GM19467 (cell line): ENCODE results near the gene RASSF3.
A peak's percentile ranks its signal among the peaks of the same experiment; 100 is the strongest.
"Not testable (repeated sequence)": the region's sequence is repeated elsewhere in the genome, so short reads cannot be mapped to it uniquely, and the experiment has no call there.

Experiments
- ATAC-seq: cut with Tn5 transposase; IDR thresholded peaks from one replicate; pipeline ENCODE4 v1.9.1; 2021; ENCODE audit warnings: mild to moderate bottlenecking, moderate library complexity; ENCODE audit not compliant: unreplicated experiment

Gene RASSF3

GRCh38 chr12:64610079-64610659, at the start of gene RASSF3:
TSS of gene RASSF3 (plus strand) at chr12:64610495. CDS start at chr12:64610633, 138 bp downstream.
- ATAC-seq: peak; percentile 49

- ATAC-seq: no peak
These were observed 48.8 kb upstream of the RASSF3 start for GRCh38 chr12:64561302-64562136.

DNA sequence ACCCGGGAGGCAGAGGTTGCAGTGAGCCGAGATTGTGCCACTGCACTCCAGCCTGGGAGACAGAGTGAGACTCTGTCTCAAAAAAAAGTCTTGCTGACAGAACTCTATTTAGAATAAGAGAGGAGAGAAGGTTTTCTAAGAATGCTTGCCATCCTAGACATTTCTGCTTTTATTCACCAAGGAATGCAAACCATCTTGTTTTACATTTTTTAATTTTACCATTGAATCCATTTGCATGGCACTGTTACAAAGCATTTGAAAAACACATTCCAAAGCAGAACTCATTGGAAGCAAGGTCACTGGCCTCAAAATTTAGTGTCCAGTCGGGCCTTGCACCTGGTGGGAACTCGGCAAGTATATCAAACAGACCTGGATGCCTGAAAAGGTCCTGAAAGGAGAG, 44.2 kb upstream of the RASSF3 start:
- ATAC-seq: no peak

- ATAC-seq: no peak
These were observed 43.3 kb upstream of the RASSF3 start for GRCh38 chr12:64566831-64567517.

GRCh38 chr12:64567570-64567969, 42.7 kb upstream of the RASSF3 start:
- no peak for ATAC-seq

DNA sequence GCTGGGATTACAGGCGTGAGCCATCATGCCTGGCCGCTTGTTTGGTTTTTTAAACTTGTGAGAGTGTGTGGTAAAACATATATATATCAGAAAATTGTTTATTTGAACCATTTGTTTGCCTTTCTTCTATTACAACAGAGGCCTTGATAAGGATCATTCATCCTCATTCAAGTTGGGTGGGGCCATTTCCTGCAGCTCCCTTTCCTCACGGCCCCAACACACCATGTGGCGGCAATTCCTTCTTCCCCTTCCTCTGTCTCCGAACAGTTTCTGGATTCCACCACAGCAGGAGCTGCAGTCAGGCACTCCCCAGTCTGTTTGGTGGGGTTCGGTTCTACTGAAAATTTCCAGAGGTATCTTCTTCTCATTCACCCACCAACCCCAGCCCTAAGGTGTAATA, 42.0 kb upstream of the RASSF3 start:
- ATAC-seq: no peak

DNA sequence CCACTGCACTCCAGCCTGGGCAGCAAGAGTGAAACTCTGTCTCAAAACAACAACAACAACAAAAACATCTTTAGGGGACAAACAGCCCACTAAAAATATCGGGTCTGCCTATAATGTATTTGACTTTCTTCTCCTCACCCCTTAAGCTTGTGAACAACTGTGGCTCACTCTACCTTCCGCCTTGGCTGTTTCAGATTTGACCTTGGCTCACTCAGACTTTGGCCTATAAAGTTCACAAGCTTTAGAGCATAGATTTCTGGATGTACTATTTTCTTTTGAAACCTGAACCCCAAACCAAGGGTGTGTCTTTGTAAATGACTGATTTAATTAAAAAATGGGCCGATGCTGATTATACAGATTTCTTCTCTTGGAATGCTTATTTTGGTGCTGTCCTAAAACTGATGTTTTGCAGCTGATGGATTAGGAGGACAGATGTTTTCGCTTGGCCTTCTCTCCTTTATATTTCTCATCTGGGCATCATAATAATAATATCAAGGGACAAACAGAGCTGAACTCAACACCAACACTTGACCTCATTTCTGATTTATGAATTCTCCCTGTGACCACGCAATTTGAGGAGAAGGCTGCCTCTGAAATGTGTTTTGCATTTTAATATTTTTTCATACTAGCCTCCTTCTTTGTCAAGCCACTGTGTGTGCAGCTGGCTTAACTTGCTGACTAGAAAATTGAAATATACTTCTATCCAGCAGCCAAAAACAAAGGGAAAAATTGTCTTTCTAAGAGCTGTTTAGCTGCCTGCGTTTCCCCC, 40.2 kb upstream of the RASSF3 start:
- no peak for ATAC-seq

- ATAC-seq: no peak
These were observed 38.9 kb upstream of the RASSF3 start for GRCh38 chr12:64571411-64571810.

DNA sequence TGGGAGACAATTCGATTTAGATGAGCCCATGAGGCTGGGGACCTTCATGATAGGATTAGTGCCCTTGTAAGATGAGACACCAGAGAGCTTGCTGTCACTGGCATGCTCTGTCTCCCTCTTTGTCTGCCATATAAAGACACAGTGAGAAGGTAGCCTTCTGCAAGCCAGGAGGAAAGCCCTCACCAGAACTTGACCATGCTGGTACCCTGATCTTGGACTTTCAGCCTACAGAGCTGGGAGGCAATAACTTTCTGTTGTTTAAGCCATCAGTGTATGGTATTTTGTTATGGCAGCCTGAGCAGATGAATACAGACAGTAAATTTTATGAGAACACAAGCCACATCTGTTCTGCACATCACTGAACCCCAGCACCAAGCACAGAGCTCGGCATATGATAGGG, 38.1 kb upstream of the RASSF3 start:
- no peak for ATAC-seq

- ATAC-seq: no peak
These were observed 35.5 kb upstream of the RASSF3 start for GRCh38 chr12:64574837-64575236.

GRCh38 chr12:64577046-64577445, 33.2 kb upstream of the RASSF3 start:
- ATAC-seq: no peak

- ATAC-seq: no peak
These were observed 31.7 kb upstream of the RASSF3 start for GRCh38 chr12:64578566-64578965.

GRCh38 chr12:64580681-64581080, 29.6 kb upstream of the RASSF3 start:
- no peak for ATAC-seq

DNA sequence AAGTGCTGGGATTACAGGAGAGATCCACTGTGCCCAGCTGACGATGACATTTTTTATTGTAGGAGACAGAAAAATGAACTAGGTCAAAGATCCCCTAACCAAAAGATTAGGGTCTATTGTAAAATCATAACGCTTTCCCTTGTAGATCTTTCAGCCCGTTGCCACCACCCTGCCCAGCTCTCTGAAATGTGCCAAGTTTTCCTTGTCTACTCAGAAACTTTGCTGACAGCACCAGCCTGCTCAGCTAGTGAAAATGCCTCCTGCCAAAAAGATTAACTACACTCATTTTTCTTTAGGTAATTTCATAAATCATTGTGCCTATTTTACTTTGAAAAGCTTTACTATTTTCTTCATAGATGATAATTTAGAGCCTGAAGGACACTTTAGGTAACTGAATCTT, 28.2 kb upstream of the RASSF3 start:
- no peak for ATAC-seq

- ATAC-seq: no peak
These were observed 27.4 kb upstream of the RASSF3 start for GRCh38 chr12:64582862-64583261.

- not testable (repeated sequence) for ATAC-seq
These were observed 26.9 kb upstream of the RASSF3 start for GRCh38 chr12:64583395-64583770.

- ATAC-seq: no peak
These were observed 26.4 kb upstream of the RASSF3 start for GRCh38 chr12:64583771-64584421.

- no peak for ATAC-seq
These were observed 25.2 kb upstream of the RASSF3 start for GRCh38 chr12:64585104-64585503.

GRCh38 chr12:64587447-64587846, 22.8 kb upstream of the RASSF3 start:
- ATAC-seq: no peak

DNA sequence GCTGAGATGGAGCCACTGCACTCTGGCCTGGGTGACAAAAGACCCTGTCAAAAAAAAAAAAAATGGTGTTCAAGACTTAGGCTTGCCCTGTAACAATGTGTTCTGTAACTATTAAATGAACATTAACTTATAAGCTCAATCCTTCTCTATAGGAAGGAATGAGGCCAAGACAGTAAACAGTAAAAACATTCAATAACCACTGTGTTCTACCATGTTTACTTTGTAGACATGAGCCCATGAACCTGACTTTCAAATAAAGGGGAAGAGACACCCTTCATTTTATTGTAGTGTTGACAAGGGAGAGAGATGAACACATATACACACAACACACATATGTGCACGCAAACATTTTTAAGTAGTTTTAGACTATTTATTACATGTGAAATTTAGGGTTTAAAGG, 20.1 kb upstream of the RASSF3 start:
- ATAC-seq: no peak
